OCI-LY1 (cell line): ENCODE measurements around the gene COIL.

ENCODE experiments used
- CTCF ChIP-seq: fragments of 200-600 bp; sonication (generic), shearing (Covaris generic); IDR thresholded peaks from 2 replicates; pipeline ENCODE4 v1.5.1; 2017; ENCODE audit warnings: mild to moderate bottlenecking, antibody characterized with exemption, low read length, moderate library complexity, mixed read lengths
- EZH2 ChIP-seq: fragments of 200-600 bp; sonication (generic), shearing (Covaris generic); IDR thresholded peaks from 2 replicates; pipeline ENCODE4 v1.8.0; 2017; ENCODE audit warnings: borderline replicate concordance, mixed run types, mild to moderate bottlenecking, antibody characterized with exemption, low read length, moderate library complexity, mixed read lengths

- no peak for TF ChIP-seq CTCF
- TF ChIP-seq EZH2, result no peak
Observed at GRCh38 chr17:56896217-56896967, 64.5 kb downstream of the COIL start.
